Measurements from ENCODE around the gene KRT84.

DNA sequence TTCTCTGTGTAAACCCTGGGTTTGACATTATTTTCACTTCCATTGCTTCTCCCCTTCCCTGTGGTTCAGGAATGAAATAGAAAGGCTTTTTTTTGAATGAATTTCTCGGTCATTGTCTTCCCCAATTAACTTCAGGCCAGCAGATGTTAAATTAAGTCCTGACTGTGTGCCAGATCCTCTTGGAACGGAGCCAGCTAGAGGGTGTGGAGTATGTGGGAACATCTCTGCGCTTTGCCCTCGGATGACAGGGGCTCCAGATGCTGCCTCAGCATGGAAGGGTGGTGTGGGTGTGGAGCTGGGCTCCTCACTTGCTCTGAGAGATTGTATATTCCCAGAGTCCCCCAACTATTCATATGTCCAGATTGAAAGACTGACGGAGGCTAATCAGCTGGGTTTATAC is 31.3 kb downstream of the KRT84 start:
- TF ChIP-seq, protein P1, sequence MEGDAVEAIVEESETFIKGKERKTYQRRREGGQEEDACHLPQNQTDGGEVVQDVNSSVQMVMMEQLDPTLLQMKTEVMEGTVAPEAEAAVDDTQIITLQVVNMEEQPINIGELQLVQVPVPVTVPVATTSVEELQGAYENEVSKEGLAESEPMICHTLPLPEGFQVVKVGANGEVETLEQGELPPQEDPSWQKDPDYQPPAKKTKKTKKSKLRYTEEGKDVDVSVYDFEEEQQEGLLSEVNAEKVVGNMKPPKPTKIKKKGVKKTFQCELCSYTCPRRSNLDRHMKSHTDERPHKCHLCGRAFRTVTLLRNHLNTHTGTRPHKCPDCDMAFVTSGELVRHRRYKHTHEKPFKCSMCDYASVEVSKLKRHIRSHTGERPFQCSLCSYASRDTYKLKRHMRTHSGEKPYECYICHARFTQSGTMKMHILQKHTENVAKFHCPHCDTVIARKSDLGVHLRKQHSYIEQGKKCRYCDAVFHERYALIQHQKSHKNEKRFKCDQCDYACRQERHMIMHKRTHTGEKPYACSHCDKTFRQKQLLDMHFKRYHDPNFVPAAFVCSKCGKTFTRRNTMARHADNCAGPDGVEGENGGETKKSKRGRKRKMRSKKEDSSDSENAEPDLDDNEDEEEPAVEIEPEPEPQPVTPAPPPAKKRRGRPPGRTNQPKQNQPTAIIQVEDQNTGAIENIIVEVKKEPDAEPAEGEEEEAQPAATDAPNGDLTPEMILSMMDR (IDR thresholded peaks at IDR 0.05) = no peak
- no peak for TF ChIP-seq POLR2A (IDR thresholded peaks at IDR 0.05)
